Measurements from ENCODE around the gene PPP1CB. TPM values are rescaled to one million over a fixed set of nuclear protein-coding genes. Genes with fewer than 3 reads are reported as not detected.

PPP1CB gene
- total RNA-seq, 1 experiment from 2014 or later, result 180 TPM

DNA sequence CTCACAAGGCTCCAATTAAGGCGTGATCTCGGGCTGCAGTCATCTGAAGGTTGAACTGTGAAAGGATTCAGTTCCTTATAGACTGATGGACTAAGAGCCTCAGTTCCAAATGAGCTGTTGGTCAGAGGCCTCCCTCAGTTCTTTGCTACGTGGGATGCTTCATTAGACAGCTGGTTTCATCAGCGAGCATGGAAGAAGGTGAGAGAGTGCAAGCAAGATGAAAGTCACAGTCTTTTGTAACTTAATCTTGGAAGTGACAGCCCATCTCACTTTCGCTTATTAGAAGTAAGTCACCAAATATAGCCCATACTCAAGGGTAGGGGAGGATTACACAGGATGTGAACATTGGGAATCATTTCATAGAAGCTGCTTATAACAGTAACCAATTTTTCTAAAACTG lies 26.8 kb downstream of the PPP1CB start:
- POLR2A ChIA-PET, result no interaction called here
- peaks cover 43% of the 10 kb centered on the region for H3K36me3 ChIP-seq (ENCODE audit: control insufficient read depth, insufficient read depth, low read length)
- TF ChIP-seq, protein P1, sequence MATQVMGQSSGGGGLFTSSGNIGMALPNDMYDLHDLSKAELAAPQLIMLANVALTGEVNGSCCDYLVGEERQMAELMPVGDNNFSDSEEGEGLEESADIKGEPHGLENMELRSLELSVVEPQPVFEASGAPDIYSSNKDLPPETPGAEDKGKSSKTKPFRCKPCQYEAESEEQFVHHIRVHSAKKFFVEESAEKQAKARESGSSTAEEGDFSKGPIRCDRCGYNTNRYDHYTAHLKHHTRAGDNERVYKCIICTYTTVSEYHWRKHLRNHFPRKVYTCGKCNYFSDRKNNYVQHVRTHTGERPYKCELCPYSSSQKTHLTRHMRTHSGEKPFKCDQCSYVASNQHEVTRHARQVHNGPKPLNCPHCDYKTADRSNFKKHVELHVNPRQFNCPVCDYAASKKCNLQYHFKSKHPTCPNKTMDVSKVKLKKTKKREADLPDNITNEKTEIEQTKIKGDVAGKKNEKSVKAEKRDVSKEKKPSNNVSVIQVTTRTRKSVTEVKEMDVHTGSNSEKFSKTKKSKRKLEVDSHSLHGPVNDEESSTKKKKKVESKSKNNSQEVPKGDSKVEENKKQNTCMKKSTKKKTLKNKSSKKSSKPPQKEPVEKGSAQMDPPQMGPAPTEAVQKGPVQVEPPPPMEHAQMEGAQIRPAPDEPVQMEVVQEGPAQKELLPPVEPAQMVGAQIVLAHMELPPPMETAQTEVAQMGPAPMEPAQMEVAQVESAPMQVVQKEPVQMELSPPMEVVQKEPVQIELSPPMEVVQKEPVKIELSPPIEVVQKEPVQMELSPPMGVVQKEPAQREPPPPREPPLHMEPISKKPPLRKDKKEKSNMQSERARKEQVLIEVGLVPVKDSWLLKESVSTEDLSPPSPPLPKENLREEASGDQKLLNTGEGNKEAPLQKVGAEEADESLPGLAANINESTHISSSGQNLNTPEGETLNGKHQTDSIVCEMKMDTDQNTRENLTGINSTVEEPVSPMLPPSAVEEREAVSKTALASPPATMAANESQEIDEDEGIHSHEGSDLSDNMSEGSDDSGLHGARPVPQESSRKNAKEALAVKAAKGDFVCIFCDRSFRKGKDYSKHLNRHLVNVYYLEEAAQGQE (IDR thresholded peaks at IDR 0.05; ENCODE audit: insufficient read depth in 1 of 2, low read depth in 2 of 2, low read length in 1 of 2), result no peak
- TF ChIP-seq POLR2AphosphoS5 (IDR thresholded peaks at IDR 0.05; ENCODE audit: low read depth, low read length) (no peak), TCF7L2 (IDR thresholded peaks at IDR 0.05; ENCODE audit: low read depth, low read length) (no peak)
- DNase-seq (ENCODE audit: low read depth, low spot score) (no peak), ATAC-seq (no peak)
- CTCF ChIA-PET, result no interaction called here
- no peak overlapping the region for H3K4me3 ChIP-seq (ENCODE audit: low read depth in 2 of 2, low read length in 2 of 2)
- peaks cover 2% of the 10 kb centered on the region for H3K4me1 ChIP-seq (ENCODE audit: control insufficient read depth, insufficient read depth, low read length)
- BruUV-seq (replicated peaks), result no TSS peak
- intact Hi-C loops (cut with micrococcal nuclease; ENCODE audit: unreplicated experiment), result no loop called here
- H3K9me3 ChIP-seq (ENCODE audit: control insufficient read depth, insufficient read depth, low read depth, low read length), result no peaks in the 10 kb centered on the region
- in situ Hi-C loops (cut with HindIII; ENCODE audit: low pct_unique_long_range_greater_than_20kb, low sequenced_read_pairs), result no loop called here
- no peaks in the 10 kb centered on the region for H3K27me3 ChIP-seq (ENCODE audit: control insufficient read depth, insufficient read depth, low read length)
- H3K27ac ChIP-seq (ENCODE audit: low read length), result no peak overlapping the region

DNA sequence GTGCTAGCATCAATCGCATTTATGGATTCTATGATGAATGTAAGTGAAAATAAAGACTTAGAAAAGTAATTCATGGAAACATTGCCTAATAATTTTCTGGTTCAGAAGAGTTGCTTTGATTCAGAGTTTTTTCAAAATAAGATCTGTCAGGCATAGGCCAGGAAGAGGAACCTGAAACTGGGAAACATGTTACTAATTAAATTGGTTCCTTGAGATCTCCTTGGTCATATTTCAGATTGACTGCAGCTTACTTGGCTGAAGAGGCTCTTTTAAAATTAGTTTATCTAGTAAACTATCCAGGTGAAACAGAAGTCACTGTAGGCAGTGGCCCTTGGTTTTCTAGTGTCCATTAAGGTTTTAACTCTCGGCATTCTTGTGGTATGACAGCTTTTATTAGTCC lies 27.4 kb downstream of the PPP1CB start:
- Histone ChIP-seq H3K27ac (ENCODE audit: low read length) (no peak overlapping the region), H3K4me1 (ENCODE audit: control insufficient read depth, insufficient read depth, low read length) (peaks cover 2% of the 10 kb centered on the region), H3K9me3 (ENCODE audit: control insufficient read depth, insufficient read depth, low read depth, low read length) (no peaks in the 10 kb centered on the region), H3K4me3 (ENCODE audit: low read depth in 2 of 2, low read length in 2 of 2) (no peak overlapping the region), H3K36me3 (ENCODE audit: control insufficient read depth, insufficient read depth, low read length) (peaks cover 48% of the 10 kb centered on the region), H3K27me3 (ENCODE audit: control insufficient read depth, insufficient read depth, low read length) (no peaks in the 10 kb centered on the region)
- ATAC-seq (no peak), DNase-seq (ENCODE audit: low read depth, low spot score) (no peak)
- BruUV-seq (replicated peaks), result no TSS peak
- CTCF ChIA-PET, result no interaction called here
- intact Hi-C loops (cut with micrococcal nuclease; ENCODE audit: unreplicated experiment), result no loop called here
- POLR2A ChIA-PET, result no interaction called here
- TF ChIP-seq, protein P2, sequence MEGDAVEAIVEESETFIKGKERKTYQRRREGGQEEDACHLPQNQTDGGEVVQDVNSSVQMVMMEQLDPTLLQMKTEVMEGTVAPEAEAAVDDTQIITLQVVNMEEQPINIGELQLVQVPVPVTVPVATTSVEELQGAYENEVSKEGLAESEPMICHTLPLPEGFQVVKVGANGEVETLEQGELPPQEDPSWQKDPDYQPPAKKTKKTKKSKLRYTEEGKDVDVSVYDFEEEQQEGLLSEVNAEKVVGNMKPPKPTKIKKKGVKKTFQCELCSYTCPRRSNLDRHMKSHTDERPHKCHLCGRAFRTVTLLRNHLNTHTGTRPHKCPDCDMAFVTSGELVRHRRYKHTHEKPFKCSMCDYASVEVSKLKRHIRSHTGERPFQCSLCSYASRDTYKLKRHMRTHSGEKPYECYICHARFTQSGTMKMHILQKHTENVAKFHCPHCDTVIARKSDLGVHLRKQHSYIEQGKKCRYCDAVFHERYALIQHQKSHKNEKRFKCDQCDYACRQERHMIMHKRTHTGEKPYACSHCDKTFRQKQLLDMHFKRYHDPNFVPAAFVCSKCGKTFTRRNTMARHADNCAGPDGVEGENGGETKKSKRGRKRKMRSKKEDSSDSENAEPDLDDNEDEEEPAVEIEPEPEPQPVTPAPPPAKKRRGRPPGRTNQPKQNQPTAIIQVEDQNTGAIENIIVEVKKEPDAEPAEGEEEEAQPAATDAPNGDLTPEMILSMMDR (IDR thresholded peaks at IDR 0.05), result no peak
- TF ChIP-seq POLR2AphosphoS5 (IDR thresholded peaks at IDR 0.05; ENCODE audit: low read depth, low read length) (no peak), TCF7L2 (IDR thresholded peaks at IDR 0.05; ENCODE audit: low read depth, low read length) (no peak), SIN3A (IDR thresholded peaks at IDR 0.05; ENCODE audit: borderline replicate concordance, insufficient read depth, low read depth, low read length) (no peak)
- TF ChIP-seq, protein P1 (IDR thresholded peaks at IDR 0.05; ENCODE audit: insufficient read depth in 1 of 2, low read depth in 2 of 2, low read length in 1 of 2), result no peak
- in situ Hi-C loops (cut with HindIII; ENCODE audit: low pct_unique_long_range_greater_than_20kb, low sequenced_read_pairs), result no loop called here
